Suprapubic skin (tissue), 4 donors: ENCODE results near the gene EPPIN. TPM values are rescaled to one million over a fixed set of nuclear protein-coding genes. Genes with fewer than 3 reads are reported as not detected.
"Not testable (repeated sequence)": the region's sequence is repeated elsewhere in the genome, so short reads cannot be mapped to it uniquely, and the experiment has no call there.

ENCODE experiments used
- DNase-seq, 2 donors: peaks; one replicate each; pipeline ENCODE4 v3.0.0-alpha.2; 2019; ENCODE audit warnings: low spot score in 2 of 2
- H3K27ac ChIP-seq: fragments of 200-600 bp; sonication (generic); one replicate; pipeline ENCODE4 v1.5.1; 2019
- H3K27me3 ChIP-seq: fragments of 200-600 bp; sonication (generic); one replicate; pipeline ENCODE4 v1.5.1; 2019
- H3K36me3 ChIP-seq: fragments of 200-600 bp; sonication (generic); one replicate; pipeline ENCODE4 v1.5.1; 2019
- H3K4me1 ChIP-seq: fragments of 200-600 bp; sonication (generic); one replicate; pipeline ENCODE4 v1.5.1; 2019
- H3K4me3 ChIP-seq: fragments of 200-600 bp; sonication (generic); one replicate; pipeline ENCODE4 v1.5.1; 2019; ENCODE audit warnings: mild to moderate bottlenecking
- H3K9me3 ChIP-seq: fragments of 200-600 bp; sonication (generic); one replicate; pipeline ENCODE4 v1.5.1; 2019
- CTCF ChIP-seq, 2 donors: fragments of 200-600 bp in 1 of 2; fragments of 450-650 bp in 1 of 2; sonication (generic) in 1 of 2; IDR thresholded peaks; one replicate each; pipeline ENCODE4 v1.5.1; 2016 to 2019; ENCODE audit warnings: antibody characterized with exemption in 2 of 2, mild to moderate bottlenecking in 1 of 2, moderate library complexity in 1 of 2
- EP300 ChIP-seq: sonication (generic); formaldehyde crosslinking; IDR thresholded peaks from one replicate; pipeline ENCODE4 v1.6.1; 2017; ENCODE audit warnings: antibody characterized with exemption
- POLR2A ChIP-seq, 2 donors: fragments of 450-650 bp; IDR thresholded peaks; one replicate each; pipeline ENCODE4 v1.6.1; 2017; ENCODE audit warnings: antibody characterized with exemption in 2 of 2, mild to moderate bottlenecking in 2 of 2, moderate library complexity in 2 of 2
- POLR2AphosphoS5 ChIP-seq, 3 donors: sonication (generic); formaldehyde crosslinking; IDR thresholded peaks; one replicate each; pipeline ENCODE4 v1.6.1; 2017; ENCODE audit warnings: antibody characterized with exemption in 3 of 3
- WGBS: methylation state at CpG from one replicate; pipeline ENCODE4 v1.1.5; 2018; 5-methylcytosine and 5-hydroxymethylcytosine counted together
- total RNA-seq, 4 donors: library from RNA; depleted of rRNA; stranded (reverse); fragments of >200 nt; gene quantifications; one replicate each; pipeline ENCODE4 v1.1.0, GENCODE V29; 2016

EPPIN gene
- total RNA-seq, 4 donors from 2014 or later = 0.42 TPM; not detected in 3

- no peak overlapping the region for H3K4me3 ChIP-seq
- TF ChIP-seq POLR2A (IDR thresholded peaks at IDR 0.05) (no peak), CTCF (IDR thresholded peaks at IDR 0.05) (no peak), POLR2AphosphoS5 (IDR thresholded peaks at IDR 0.05) (no peak), EP300 (no peak)
- H3K27ac ChIP-seq = no peak overlapping the region
- H3K4me1 ChIP-seq = no peaks in the 10 kb centered on the region
- peaks cover 18% of the 10 kb centered on the region for H3K27me3 ChIP-seq
- no peaks in the 10 kb centered on the region for H3K36me3 ChIP-seq
- no peak for DNase-seq
- H3K9me3 ChIP-seq = no peaks in the 10 kb centered on the region
- 74% methylated on average over 1 of the region's 1 CpG for WGBS
Measured at GRCh38 chr20:45578231-45578630, 31.0 kb upstream of the EPPIN start.

- Histone ChIP-seq H3K27me3 (peaks cover 21% of the 10 kb centered on the region), H3K27ac (no peak overlapping the region)
- 44% methylated on average over 2 of the region's 2 CpGs for WGBS
Measured at GRCh38 chr20:45576995-45577394, 29.8 kb upstream of the EPPIN start.

GRCh38 chr20:45575931-45576330 is 28.7 kb upstream of the EPPIN start:
- no peak overlapping the region for H3K4me3 ChIP-seq
- H3K27ac ChIP-seq = no peak overlapping the region
- peaks cover 18% of the 10 kb centered on the region for H3K27me3 ChIP-seq
- 83% methylated on average over 3 of the region's 3 CpGs for WGBS
- no peak for DNase-seq
- TF ChIP-seq POLR2A (IDR thresholded peaks at IDR 0.05) = no peak
- no peaks in the 10 kb centered on the region for H3K9me3 ChIP-seq
- H3K4me1 ChIP-seq = no peaks in the 10 kb centered on the region
- H3K36me3 ChIP-seq = no peaks in the 10 kb centered on the region

More at GRCh38 chr20:45576995-45577394, 29.8 kb upstream of the EPPIN start:
- no peaks in the 10 kb centered on the region for H3K9me3 ChIP-seq
- H3K36me3 ChIP-seq = no peaks in the 10 kb centered on the region
- no peaks in the 10 kb centered on the region for H3K4me1 ChIP-seq
- TF ChIP-seq CTCF (IDR thresholded peaks at IDR 0.05) (no peak), POLR2A (IDR thresholded peaks at IDR 0.05) (no peak), POLR2AphosphoS5 (IDR thresholded peaks at IDR 0.05) (no peak), EP300 (no peak)
- no peak for DNase-seq
- H3K4me3 ChIP-seq = no peak overlapping the region

- not testable (repeated sequence) for DNase-seq, H3K4me3 ChIP-seq, H3K9me3 ChIP-seq, H3K4me1 ChIP-seq, H3K27me3 ChIP-seq, H3K36me3 ChIP-seq, H3K27ac ChIP-seq
- WGBS = 88% methylated on average over 1 of the region's 1 CpG
Measured at GRCh38 chr20:45569650-45570049, 22.4 kb upstream of the EPPIN start.

- Histone ChIP-seq H3K9me3 (no peaks in the 10 kb centered on the region), H3K36me3 (no peaks in the 10 kb centered on the region), H3K4me3 (no peak overlapping the region), H3K27ac (no peak overlapping the region), H3K27me3 (peaks cover 7% of the 10 kb centered on the region), H3K4me1 (no peaks in the 10 kb centered on the region)
- TF ChIP-seq POLR2AphosphoS5 (IDR thresholded peaks at IDR 0.05) (no peak), EP300 (no peak), POLR2A (IDR thresholded peaks at IDR 0.05) (no peak), CTCF (IDR thresholded peaks at IDR 0.05) (no peak)
- no peak for DNase-seq
- WGBS = 85% methylated on average over 2 of the region's 2 CpGs
Measured at GRCh38 chr20:45564760-45565276, 17.6 kb upstream of the EPPIN start.

- Histone ChIP-seq H3K36me3 (no peaks in the 10 kb centered on the region), H3K4me1 (no peaks in the 10 kb centered on the region), H3K27me3 (peaks cover 9% of the 10 kb centered on the region), H3K4me3 (no peak overlapping the region), H3K27ac (no peak overlapping the region), H3K9me3 (no peaks in the 10 kb centered on the region)
- DNase-seq = no peak
- 88% methylated on average over 1 of the region's 1 CpG for WGBS
- no peak for TF ChIP-seq POLR2A (IDR thresholded peaks at IDR 0.05)
- no peak for TF ChIP-seq EP300
- TF ChIP-seq POLR2AphosphoS5 (IDR thresholded peaks at IDR 0.05) = no peak
- no peak for TF ChIP-seq CTCF (IDR thresholded peaks at IDR 0.05)
Measured at GRCh38 chr20:45555198-45555597, 8.0 kb upstream of the EPPIN start.
